Fibroblast of lung (primary cell): ENCODE data around the gene PRR5L.

Experiments used
- CTCF ChIP-seq, 2 donors: IDR thresholded peaks in 1 of 2; conservative IDR thresholded peaks in 1 of 2; 1 replicate in 1 of 2; 2 replicates in 1 of 2; pipeline ENCODE4 v1.5.1; 2011 to 2012; ENCODE audit warnings: low read length in 2 of 2, control low read depth in 1 of 2, inconsistent platforms in 1 of 2, low read depth in 1 of 2, mild to moderate bottlenecking in 1 of 2
- EZH2 ChIP-seq: IDR thresholded peaks from 2 replicates; pipeline ENCODE4 v1.5.1; 2012; ENCODE audit warnings: low read length, control low read depth, mild to moderate bottlenecking; ENCODE audit errors: missing control alignments

- TF ChIP-seq CTCF (conservative IDR thresholded peaks at IDR 0.05 in 1 of 2, IDR thresholded peaks at IDR 0.05 in 1 of 2; ENCODE audit: low read depth in 1 of 2, low read length in 2 of 2), result no peak
- TF ChIP-seq EZH2, result no peak
These were observed 67.5 kb downstream of the PRR5L start for GRCh38 chr11:36363361-36364268.
